Middle frontal gyrus (tissue), 1 donor: ENCODE measurements around the gene IFI35.
"Not testable (repeated sequence)": the region's sequence is repeated elsewhere in the genome, so short reads cannot be mapped to it uniquely, and the experiment has no call there.

ENCODE experiments used
- DNase-seq: peaks from one replicate; pipeline ENCODE4 v3.0.0-alpha.2; 2015; ENCODE audit warnings: low spot score; ENCODE audit errors: extremely low spot score

Gene IFI35

DNA sequence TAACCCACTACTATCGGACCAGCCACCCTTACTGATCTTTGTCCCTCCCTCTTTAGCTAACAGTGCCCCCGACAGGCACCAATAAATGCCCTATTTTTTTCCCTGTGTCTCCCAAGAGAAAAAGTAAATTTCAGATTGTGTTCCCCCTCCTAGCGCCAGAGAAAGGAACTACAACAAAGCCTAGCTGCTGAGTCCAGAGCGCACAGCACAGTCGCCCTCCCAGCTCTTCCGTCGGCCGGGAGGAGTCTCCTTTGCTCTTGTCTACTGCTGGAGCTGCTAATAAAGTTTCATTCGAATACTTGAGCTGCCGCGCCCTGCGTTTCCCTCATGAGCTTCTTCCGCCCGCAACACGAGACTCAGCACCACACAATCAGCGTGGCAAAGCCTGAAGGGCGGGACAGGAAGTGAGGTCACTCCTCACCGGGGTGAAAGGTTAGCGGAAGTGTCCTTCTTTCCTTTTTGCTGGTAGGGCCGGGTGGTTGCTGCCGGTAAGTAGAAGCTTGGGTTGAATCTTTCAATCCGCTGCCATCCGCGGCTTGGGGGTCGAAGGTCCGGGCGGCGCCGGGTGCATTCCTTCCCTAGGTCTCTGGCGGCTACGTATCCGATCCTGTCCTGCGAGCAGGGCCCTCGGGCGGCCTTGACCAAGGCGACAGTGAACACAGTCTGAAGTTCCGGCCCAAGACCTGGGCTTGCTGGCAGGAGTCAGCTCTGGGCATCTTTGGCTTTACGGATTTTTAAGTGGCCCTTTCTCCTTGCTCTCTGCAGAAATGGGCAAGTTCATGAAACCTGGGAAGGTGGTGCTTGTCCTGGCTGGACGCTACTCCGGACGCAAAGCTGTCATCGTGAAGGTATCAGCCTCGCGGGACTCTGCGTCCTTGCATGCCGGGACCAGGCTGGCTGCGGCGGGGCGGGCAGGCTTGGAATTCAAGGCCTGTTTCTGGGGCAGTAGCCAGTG lies 8.3 kb upstream of the IFI35 start, which contains the start of gene RPL27:
Gene RPL27 (plus strand): TSS at position 436 of the 955 bp plus-strand sequence. CDS start 332 bp downstream, at position 768.
- peak; percentile 100 for DNase-seq

GRCh38 chr17:42999003-42999525 lies 7.5 kb upstream of the IFI35 start:
- no peak for DNase-seq

GRCh38 chr17:43000894-43001293 lies 5.7 kb upstream of the IFI35 start:
- DNase-seq, result not testable (repeated sequence)

- DNase-seq, result no peak
Observed at GRCh38 chr17:43003542-43004172, 2.9 kb upstream of the IFI35 start.

GRCh38 chr17:43010667-43011308 lies 4.2 kb downstream of the IFI35 start:
- DNase-seq, result no peak

GRCh38 chr17:43011728-43012472 lies 5.3 kb downstream of the IFI35 start:
- no peak for DNase-seq

GRCh38 chr17:43013296-43013695 lies 6.7 kb downstream of the IFI35 start:
- no peak for DNase-seq

DNA sequence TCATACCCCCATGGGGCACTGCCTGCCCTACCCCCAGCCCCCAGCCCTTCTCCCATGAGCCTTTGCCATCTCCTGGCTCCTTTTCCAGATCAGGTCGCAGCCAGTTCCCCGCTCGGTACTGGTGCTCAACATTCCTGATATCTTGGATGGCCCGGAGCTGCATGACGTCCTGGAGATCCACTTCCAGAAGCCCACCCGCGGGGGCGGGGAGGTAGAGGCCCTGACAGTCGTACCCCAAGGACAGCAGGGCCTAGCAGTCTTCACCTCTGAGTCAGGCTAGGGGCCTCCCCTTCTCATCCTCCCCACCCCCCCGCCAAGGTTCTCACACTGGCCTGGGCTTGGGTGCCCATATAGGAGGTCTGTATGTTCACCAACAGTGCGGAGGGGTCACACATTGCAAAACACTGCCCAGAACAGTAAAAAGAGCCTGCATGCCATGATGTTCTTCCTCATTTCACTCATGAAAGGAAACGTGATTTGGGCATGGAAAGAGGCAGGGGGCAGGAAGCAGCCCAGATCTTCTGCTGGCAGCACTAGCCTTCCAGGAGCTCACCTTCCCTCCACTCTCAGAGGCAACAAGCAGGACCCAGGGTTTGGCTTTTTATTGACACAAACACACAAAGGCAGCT lies 7.5 kb downstream of the IFI35 start:
- no peak for DNase-seq

GRCh38 chr17:43014649-43015542 lies 8.3 kb downstream of the IFI35 start:
- DNase-seq, result no peak

GRCh38 chr17:43015579-43015978 lies 9.0 kb downstream of the IFI35 start:
- DNase-seq, result no peak

GRCh38 chr17:43016216-43016615 lies 9.6 kb downstream of the IFI35 start:
- no peak for DNase-seq

- DNase-seq, result no peak
Observed at GRCh38 chr17:43018008-43018853, 11.6 kb downstream of the IFI35 start.

DNA sequence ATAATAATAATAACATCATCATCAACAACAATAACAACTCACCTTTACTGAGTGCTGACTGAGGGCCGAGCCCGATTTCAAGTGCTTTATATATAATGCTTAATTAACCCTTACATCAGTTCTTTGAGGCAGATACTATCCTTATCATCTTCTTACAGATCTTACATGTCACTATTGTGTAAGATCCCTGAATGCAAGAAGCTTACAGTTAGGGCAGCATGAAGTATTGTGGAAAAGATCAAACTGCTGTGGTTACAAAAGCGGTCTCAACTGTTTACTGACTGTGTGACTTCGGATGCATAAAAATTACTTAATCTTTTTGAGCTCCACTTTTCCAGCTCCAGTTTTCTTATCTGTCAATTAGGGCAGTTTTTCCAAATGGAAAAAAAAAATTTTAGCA lies 12.3 kb downstream of the IFI35 start:
- DNase-seq, result no peak

- DNase-seq, result no peak
Observed at GRCh38 chr17:43019418-43019817, 12.8 kb downstream of the IFI35 start.

GRCh38 chr17:43020030-43020621 lies 13.5 kb downstream of the IFI35 start:
- no peak for DNase-seq

DNA sequence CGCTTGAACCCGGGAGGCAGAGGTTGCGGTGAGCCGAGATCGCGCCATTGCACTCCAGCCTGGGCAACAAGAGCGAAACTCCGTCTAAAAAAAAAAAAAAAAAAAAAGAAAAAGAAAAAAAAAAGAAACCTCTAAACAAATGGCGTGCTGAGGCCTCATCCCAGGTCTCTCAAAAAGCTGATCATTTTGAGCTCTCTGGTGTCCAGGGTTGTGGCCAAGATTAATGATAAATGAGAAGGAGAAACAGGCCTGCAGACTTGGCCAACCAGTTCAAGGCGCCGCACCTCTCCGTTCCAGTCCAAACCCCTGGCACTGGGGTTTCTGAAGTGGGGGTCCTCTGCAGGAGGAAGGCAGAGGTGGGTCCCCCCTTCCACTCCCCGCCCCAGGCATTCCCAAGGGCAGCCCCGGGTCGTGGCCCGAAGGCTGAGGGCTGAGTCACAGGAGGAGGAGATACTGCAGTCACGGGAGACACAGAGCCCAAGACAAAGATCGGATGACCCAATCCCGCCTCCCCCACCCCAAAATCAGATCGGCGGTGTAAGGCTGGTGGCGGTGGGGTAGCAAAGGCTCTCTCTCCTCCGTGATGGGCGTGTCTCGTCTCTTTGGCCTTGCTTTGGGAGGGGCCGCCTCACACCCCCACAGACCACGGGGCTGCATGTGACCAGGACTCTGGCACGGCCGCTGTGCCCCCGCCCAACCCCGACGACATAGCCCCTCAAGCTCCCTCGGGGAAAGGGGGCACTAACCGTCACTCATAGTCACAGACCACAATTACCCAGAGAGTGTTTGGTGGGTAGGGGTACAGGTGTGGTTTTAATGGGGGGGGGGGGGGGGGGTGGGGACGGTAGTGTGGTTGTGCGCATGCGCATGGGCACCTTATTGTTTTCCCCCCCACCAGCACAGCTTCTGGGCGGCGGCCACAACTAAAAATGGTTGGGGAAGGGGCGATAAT lies 14.5 kb downstream of the IFI35 start:
- DNase-seq, result no peak
